ENCODE data around the gene SLC35E2B.
"Not testable (repeated sequence)": the region's sequence is repeated elsewhere in the genome, so short reads cannot be mapped to it uniquely, and the experiment has no call there.

SLC35E2B gene

DNA sequence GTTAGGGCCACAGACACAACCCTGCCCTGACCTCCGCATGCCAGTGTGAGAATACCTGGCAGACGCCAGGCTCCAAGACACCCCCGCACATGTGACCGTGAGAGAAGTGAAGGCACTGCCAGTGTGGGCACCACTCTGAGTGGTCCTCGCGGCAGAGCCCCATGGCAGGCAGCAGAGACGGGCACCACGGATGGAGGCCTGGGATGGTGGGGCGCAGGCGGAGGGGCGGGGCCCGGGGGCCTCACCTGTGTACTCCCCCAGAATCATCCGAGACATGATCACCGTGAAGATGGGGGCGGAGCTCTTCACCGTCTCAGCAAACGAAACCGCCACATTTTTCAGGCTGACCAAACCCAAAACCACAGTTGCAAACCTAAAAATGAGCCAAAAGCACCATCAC is 17.4 kb downstream of the SLC35E2B start:
- not testable (repeated sequence) for DNase-seq (ENCODE audit: low read depth in 2 of 2)

DNA sequence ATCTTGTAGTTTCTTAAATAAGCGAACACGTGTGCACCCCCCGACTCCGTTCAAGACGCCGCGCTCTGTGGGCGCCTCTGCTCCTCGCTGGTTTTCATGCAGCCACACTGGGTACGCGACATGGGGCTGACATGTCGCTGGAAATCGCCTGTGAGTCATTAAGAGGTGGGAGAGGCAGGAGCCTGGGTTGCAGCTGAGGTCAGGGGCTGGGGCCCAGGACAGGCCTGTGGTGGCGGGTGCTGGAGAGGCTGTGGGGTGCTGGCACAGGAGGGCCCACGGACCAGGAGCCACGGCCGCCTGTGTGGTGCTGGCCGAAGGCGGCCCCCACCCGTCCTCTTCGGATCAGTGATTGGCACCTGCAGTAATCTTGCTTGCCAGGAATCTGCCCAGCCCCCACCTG is 17.8 kb downstream of the SLC35E2B start:
- DNase-seq (ENCODE audit: low read depth in 2 of 2), result peak in 1 of 2 donors; percentile 20

DNA sequence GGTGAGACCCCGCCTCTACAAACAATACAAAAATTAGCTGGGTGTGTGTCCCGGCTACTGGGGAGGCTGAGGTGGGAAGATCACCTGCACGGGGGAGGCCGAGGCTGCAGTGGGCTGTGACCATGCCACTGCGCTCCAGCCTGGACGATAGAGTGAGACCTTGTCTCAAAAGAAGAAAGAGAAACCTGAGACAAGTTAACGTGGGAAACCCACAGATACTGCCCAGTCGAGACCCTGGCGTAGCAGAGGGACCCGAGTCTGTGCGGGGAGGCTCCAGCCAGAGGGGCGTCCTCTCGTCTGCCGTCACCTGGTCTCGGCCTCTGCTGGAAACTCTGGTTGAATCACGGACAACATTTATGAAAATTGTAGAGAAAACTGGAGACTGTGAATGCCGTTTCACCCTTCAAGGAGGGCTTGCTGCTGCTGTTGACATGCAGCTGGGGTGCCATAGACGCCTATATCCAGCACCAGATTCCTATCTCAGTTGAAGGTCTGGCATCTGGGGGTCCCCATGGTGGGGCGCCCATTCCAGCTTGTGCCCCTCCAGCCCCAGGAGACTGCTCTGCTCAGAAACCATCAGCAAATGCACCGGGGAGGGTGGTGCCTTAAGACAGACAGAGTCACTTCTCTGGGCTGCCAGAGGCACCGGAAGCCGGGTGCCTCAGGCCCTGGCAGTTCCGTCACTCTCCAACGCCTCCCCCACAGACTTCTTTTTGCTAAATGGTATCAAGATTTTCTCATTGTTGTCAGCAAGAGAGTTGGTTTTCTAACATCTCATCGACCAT is 20.2 kb downstream of the SLC35E2B start:
- no peak for DNase-seq (ENCODE audit: low read depth in 2 of 2)

DNA sequence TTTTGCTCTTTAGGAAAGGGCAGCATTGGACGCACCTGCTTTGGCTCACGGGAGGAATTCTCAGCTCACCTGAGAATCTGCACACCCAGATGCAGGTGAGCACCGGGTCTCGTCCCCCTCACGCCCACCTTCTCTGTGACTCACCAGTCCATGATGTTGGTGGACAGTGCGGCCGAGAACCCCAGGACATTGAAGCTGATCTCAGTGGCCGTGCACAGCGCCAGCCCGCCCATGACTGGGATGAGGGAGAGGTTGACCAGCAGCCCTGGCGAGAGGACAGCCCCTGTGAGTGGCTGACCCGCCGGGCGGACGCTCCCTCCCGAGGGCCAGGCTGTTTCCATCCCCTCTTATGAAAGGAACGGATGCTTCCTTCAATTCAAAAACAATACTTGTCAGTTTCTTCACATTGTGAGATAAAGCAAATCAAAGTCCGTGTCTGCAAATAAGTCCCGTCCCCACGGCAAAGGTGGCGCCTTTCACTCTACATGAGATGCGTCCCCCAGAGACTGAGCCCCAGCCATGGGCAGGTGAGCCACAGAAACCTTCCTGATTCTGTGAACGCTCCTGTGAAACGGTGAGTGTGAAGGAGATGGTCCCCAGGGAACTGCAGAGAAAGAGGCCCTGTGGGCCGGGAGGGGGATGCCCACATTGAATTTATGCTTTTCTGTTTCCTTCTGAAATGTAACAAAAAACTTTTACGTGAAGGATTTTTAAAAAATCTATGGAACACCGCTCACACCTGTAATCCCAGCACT is 21.1 kb downstream of the SLC35E2B start:
- DNase-seq (ENCODE audit: low read depth in 2 of 2), result no peak

DNA sequence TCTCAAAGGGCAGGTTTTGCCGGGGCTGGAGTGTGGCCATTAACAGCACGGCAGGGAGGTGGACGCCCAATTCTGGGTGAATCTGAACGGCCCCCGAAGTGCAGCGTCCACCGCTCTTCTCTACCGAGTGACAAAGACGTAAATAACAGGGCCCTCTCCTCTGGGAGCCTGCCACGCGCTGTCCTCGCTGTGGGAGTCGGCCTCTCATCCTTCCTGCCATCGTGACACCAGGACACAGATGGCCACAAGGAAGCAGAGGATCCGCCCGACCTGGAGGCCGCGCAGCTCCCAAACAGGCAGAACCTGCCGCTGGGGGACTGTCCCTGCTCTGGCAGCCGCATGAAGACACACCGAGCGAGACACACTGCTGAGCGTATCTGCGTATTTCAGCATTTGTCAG is 21.7 kb downstream of the SLC35E2B start:
- DNase-seq (ENCODE audit: low read depth in 2 of 2), result no peak

DNA sequence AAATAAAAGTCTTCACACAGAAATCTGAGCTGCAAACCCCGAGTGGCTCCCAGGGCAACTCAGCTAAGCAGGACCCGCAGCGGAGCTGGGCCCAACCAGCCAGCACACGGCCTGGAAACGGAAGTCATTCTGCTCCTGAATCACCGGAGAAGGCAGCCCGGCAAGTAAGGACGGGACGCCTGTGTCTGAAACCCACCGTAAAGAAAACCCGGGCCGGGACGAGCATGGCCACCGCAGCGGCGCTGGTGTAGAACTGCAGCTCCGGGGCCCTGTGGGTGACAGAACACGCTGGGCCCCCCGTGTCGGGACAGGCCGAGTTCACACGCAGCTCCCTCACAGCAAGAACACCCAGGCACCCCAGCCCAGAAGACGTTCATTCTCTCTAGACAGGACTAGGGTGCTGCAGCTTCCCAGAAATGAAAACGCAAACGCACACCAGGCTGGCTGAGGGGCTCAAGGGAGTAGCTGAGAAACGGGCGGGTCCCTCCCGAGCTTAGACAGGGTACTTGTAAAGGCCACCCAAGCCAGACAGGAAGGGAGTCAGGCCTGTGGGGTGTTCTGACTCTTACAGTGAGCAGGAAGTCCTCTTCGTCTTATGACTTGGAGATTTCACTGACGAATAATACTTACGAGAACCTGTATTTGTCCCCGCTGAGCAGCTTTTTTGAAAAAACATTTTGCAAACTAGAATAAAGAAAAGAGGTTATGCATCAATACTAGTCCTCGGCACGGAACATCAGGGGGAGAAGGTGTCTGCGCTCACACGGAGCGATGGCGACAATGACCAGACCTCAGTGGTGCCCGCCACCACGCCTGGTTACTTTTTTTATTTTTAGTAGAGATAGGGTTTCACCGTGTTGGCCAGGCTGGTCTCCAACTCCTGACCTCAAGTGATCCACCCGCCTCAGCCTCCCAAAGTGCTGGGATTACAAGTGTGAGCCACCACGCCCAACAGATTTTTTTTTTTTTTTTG is 22.8 kb downstream of the SLC35E2B start:
- no peak for DNase-seq (ENCODE audit: low read depth in 2 of 2)

DNA sequence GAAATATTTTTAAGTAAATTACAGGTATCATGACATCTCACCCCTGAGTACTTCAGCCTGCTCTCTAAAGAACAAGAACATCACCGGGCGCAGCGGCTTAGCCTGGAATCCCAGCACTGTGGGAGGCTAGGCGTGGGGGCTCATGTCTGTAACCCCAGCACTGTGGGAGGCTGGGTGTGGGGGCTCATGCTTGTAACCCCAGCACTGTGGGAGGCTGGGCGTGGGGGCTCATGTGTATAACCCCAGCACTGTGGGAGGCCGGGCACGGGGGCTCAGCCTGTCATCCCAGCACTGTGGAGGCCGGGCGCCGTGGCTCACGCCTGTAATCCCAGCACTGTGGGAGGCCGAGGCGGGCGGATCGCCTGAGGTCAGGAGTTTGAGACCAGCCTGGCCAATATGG is 26.1 kb downstream of the SLC35E2B start:
- DNase-seq (ENCODE audit: low read depth in 2 of 2), result no peak

DNA sequence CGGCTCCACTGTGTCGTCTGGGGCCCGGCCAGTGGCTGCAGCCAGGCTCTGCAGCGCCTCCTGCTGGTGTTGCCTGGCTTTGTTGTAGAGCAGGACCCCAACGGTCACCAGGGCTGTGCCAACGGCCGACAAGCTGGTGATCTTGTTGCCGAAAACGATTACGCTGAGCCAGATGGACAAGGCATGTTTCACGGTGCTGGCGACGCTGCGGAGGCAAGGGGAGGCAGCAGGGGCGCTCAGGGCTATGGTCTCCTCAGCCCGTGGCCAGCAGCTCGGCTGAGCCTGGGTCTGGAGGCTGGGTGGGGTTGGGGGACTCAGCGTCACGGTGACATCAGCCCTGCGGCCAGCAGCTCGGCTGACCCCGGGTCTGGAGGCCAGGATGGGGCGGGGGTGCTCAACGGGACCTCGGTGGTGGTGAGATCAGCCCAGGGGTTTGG is 26.8 kb downstream of the SLC35E2B start:
- DNase-seq (ENCODE audit: low read depth in 2 of 2), result no peak

DNA sequence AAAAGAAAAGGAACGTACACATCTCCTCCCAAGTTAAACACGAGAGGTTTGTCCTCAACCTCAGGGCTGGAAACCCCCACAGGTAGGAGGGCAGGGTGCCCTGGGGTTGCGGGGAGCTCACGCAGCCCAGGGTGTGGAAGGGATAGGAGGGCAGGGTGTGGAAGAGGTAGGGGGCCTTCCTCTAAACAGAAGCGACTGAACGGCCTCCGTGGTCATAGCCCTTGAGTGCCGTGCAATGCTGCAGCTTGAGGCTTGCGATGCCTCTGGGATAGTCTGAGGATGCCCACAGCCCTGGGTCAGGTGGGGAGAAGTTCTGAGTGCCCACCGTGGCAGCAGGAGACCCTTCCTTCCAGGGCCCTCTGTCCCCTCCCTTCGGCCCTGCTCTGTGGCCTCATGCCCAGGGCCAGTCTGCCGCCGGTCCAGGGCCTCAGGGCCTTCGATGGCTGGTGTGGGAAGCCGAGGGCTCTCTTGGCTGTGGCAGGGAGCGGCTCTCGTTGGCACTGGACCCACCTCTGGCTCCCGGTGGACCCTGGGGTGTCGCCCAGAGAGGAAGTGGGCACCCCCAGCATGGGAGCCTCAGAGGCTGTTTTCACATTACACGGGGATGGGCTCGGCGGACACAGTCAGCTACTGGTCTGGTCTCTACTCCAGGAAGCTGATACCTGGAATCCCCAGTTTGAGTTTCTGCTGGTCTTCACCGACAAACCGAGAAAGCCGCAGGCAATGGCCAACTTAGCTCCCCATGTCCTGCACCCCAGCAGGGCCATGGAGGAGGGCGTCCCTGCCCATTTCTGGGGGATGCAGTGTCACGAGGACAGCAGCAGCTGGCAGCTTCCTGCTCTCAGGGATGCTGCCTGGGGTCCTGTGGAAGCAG is 27.4 kb downstream of the SLC35E2B start:
- DNase-seq (ENCODE audit: low read depth in 2 of 2), result no peak

DNA sequence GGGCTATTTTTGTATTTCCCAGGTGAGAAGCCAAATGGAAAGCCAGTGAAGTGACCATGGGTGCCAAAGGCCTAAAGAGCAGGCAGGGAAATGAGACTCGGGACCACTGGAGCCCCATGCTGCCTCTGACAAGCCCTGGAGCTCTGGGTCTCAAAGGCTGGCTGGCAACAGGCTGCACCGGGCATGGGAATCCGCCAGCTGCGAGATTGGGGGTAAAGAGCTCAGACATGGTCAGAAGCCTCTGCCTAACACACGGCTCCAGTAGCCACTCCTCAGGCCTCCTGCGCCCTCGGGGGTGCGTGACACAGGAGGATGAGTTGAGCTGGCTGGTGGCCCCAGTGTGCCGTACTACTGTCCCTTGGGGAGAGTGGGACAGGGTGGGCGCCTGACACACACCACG is 28.3 kb downstream of the SLC35E2B start:
- not testable (repeated sequence) for DNase-seq (ENCODE audit: low read depth in 2 of 2)

DNA sequence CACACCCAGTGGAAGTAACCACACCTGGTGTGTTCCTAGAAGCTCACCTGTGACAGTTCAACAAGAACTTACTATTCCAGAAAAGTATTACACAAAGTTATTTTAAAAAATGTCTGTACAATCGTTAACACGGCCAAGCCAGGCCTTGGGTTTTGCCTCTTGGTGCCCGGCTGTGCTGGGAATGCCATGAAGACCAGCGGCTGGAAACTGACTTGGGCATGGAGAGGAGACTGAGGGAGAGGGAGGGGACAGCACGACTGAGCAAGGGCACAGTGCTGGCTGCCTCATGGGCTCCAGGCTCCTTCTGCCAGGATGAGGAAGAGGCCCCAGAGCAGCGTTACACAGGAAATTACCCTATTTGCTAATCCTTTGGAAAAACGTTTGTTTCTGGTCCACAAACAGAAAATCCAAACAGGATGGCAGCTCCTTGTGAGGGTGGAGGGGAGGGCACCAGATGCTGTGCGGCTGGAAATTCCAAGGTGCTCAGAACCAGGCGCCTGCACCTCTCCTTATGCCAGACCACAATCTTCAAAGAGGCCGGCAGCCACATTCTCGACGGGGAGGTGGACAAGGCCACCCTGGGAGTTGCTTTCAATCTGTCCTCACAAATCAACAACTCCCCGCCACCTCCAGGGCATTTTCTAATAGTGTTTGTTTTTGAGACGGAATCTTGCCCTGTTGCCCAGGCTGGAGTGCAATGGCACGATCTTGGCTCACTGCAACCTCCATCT is 29.6 kb downstream of the SLC35E2B start:
- not testable (repeated sequence) for DNase-seq (ENCODE audit: low read depth in 2 of 2)

DNA sequence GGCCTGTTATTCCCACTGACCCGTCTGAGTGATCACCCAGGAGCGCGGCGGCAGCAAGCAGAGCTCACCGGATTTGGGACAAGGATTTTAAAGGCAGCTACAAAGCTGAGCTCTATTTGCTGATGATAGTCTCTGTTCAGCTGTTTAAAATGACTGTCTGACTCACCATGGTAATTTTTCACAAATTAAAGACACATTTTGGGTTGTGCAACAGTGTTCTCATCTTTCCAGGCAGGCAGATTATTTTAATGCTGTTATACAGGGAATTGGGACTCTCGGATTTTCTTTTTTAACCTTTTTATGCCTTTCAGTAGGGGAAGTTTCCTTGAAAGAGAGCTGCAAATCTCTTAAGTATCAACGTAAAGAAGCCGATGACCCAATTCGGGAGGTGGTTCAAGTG is 30.2 kb downstream of the SLC35E2B start:
- DNase-seq (ENCODE audit: low read depth in 2 of 2), result not testable (repeated sequence)

DNA sequence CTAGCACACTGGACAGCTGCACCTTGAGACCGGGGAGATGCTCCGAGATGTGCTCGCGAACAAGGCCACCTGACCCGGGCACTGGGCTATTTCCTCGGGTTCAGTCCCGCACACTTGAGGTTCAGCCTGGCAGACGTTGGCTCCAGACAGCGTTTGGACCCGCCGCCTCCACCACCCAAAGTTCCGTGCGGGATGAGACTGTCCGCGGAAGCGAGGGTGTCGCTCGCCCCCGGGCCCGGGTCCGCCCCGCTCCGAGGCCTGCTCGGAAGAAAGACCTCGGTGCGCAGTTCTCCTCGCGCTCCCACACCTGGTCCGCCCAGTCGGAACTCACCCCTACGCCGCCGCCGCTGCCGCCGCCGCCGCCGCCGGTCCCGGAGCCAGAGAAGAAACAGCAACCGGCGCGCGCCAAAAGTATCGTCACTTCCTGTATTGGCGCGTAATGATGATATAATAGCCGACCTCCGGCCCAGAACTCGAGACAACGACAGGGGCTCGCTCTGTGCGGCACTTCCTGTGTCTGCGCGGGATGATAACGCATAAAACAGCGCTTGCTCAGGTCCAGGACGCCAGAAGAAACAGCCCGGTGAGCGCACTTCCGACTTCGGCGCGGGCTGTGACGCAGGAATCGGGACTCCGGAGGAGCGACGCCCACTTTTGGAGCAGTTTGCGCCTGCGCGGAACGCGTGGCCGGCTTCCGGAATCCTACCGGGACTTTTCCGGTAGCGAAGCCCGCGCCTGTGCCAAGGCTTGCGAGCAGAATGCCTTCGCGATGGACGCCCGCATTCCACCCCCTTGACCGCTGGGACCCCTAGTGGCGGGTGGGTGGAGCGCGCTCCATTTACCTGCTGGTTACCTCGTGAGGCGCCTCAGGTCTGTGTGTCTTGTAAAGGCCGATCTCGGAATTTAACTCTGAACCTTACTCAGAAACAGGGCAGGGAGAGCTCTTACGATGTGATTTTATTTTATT is 33.7 kb downstream of the SLC35E2B start, which contains the start of gene CDK11B:
CDK11B (minus strand) TSS at position 422 of the 967 bp plus-strand sequence. CDS start 1,519 bp downstream, outside the sequence.
- DNase-seq (ENCODE audit: low read depth in 2 of 2), result peak; percentile 95 to 99

DNA sequence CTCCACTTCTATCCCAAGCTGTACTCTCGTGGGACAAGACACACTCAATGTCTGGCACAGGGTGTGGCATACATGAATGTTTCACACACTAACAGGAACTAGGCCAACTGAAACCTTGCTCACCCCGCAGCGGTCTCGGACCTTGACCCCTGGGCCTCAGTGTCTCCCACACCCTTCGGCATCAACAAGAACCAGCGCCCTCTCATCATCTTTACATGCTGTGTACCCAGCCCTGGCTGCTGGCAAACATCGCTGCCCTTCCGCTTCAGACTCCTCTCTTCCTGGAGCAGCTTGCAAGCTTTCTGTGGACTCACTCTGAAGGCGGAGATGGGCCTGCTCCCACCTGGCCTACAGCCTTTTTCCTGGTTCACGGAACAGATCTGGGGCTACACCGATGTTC is 44.3 kb downstream of the SLC35E2B start:
- not testable (repeated sequence) for DNase-seq (ENCODE audit: low read depth in 2 of 2)

DNA sequence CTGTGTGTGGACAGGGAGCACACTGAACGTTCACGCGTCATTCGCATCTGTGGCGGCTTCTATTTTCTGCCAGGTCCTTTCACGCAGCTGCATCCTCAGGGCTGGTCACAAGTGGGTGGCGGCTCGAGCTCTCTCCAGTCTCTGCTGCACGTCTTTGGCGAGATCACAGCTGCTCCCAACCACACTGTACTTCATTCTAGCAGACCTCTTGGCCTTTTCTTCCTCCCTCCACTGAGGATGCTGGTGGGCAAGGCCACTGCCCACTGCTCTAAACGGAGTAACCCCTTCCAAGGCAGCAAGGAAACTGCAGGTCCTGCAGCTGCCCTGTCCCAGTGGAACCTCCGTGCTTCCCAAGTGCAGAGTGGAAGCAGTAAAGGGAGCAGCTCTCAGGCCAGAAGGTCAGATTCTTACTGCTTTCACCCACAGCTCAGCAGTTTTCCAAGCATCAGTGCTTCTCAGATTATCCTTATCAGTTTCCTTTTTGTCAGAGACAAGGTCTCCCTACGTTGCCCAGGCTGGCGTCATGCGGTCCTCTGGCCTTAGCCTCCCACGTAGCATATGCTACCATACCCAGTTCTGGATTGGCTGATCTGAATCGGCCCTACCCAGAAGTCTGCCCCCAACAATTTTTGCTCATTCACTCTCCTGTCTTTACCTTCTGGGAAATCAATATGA is 44.9 kb downstream of the SLC35E2B start:
- DNase-seq (ENCODE audit: low read depth in 2 of 2), result not testable (repeated sequence)

DNA sequence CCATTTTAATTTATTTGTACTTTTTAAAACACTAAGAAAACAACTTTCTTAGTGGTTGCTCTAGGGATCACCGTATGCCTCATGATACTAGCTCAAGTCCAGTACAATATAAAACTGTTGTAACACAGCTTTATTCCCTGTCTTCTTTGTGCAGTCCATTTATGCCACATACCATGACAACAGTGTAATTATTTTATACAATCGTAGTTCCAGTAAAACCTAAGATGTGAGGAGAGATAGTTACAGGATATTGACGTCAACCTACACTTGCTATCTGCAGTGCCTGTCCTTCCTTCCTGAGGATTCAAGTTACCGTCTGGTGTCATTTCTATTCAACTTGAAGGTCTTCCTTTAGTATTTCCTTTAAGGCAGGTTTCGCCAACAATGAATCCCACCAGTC is 46.3 kb downstream of the SLC35E2B start:
- not testable (repeated sequence) for DNase-seq (ENCODE audit: low read depth in 2 of 2)

DNA sequence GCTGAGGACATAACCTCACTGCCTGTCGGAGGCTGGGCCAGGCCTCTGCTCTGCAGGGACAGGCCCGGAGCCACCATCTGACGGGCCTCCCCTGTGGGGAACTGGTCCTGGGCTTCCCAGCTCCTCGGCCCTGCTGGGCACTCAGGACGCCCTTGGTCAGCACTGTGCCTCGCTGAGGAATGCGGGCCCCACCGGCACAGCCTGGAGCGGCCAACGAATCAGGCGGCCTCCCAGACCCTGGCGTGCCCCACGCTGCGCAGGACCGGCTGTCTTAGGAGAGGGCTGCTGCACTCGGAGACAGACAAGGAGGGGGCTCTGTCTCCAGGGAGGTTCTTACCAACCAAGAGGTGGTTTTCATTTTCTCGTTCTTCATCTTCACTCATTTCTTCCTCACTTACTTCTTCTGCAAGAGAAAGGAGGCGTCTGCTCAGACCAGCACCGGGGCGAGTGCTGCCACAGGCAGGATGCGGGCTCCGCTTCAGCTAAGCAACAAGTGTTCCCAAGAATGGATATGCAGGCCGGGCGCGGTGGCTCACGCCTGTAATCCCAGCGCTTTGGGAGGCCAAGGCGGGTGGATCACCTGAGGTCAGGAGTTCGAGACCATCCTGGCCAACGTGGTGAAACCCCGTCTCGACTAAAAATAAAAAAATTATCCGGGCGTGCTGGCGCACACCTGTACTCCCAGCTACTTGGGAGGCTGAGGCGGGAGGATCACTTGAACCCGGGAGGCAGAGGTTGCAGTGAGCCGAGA is 51.7 kb downstream of the SLC35E2B start:
- not testable (repeated sequence) for DNase-seq (ENCODE audit: low read depth in 2 of 2)
